ENCODE results near the gene S100A1.
"Not testable (repeated sequence)": the region's sequence is repeated elsewhere in the genome, so short reads cannot be mapped to it uniquely, and the experiment has no call there.

- not testable (repeated sequence) for TF ChIP-seq CTCF (conservative IDR thresholded peaks at IDR 0.05; ENCODE audit: low read length); EZH2phosphoT487 (IDR thresholded peaks at IDR 0.05; ENCODE audit: borderline replicate concordance)
These were observed 44.7 kb upstream of the S100A1 start for GRCh38 chr1:153583514-153583913.

All from Loucy (cell line).